ENCODE data around the gene ZIC5. TPM values are rescaled to one million over a fixed set of nuclear protein-coding genes. Genes with fewer than 3 reads are reported as not detected.

Gene ZIC5
- total RNA-seq, 1 donor from 2014 or later, result 15.1 TPM

DNA sequence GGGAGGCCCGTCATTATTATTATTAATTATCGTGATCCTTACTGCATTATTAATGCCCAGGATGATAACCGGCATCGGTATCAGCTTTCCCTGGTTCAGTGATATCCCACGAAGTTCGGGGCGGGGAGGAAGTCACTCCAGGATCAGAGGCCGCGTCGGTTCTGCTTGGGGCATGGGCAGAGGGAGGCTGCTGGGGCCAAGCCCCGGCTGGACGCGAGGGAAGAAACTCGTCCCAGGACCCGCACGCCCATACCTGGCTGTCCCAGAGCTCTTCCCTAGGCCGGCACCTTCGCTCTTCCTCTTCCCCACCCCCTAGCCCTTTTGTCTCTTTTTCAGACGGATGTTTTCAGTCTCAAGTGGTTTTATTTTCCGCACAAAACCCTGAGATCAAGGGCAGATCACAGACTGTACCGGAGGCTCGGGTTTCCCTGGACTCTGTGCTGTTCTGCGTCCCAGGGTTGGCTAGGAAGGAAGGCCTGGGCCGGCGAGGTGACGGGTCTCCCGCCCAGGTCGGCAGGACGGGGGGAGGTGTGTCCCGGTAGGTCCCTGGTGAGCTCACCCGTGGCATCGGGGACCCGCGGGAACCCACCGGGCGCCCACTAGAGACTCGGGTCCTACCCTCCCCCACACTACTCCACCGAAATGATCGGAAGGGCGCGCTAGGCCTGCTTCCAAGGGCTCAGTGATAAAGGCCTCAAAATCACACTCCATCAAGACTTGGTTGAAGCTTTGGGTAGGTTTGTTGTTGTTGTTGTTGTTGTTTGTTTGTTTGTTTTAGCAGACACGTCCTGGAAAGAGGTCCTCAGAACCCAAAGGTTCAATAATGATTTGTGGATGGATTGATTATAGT is 17.9 kb upstream of the ZIC5 start:
- peaks cover 12% of the 10 kb centered on the region for H3K36me3 Mint-ChIP-seq
- no peaks in the 10 kb centered on the region for H3K9me3 Mint-ChIP-seq
- H3K4me1 Mint-ChIP-seq (ENCODE audit: unreplicated experiment), result peaks cover 15% of the 10 kb centered on the region
- H3K27me3 Mint-ChIP-seq, result peaks cover 94% of the 10 kb centered on the region
- DNase-seq (ENCODE audit: extremely low spot score, unreplicated experiment), result no peak
- peak overlapping the region; percentile 83 for H3K4me3 Mint-ChIP-seq
- H3K27ac Mint-ChIP-seq, result peak overlapping the region; percentile 66
- TF ChIP-seq, protein P1, sequence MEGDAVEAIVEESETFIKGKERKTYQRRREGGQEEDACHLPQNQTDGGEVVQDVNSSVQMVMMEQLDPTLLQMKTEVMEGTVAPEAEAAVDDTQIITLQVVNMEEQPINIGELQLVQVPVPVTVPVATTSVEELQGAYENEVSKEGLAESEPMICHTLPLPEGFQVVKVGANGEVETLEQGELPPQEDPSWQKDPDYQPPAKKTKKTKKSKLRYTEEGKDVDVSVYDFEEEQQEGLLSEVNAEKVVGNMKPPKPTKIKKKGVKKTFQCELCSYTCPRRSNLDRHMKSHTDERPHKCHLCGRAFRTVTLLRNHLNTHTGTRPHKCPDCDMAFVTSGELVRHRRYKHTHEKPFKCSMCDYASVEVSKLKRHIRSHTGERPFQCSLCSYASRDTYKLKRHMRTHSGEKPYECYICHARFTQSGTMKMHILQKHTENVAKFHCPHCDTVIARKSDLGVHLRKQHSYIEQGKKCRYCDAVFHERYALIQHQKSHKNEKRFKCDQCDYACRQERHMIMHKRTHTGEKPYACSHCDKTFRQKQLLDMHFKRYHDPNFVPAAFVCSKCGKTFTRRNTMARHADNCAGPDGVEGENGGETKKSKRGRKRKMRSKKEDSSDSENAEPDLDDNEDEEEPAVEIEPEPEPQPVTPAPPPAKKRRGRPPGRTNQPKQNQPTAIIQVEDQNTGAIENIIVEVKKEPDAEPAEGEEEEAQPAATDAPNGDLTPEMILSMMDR (conservative IDR thresholded peaks at IDR 0.05), result no peak

DNA sequence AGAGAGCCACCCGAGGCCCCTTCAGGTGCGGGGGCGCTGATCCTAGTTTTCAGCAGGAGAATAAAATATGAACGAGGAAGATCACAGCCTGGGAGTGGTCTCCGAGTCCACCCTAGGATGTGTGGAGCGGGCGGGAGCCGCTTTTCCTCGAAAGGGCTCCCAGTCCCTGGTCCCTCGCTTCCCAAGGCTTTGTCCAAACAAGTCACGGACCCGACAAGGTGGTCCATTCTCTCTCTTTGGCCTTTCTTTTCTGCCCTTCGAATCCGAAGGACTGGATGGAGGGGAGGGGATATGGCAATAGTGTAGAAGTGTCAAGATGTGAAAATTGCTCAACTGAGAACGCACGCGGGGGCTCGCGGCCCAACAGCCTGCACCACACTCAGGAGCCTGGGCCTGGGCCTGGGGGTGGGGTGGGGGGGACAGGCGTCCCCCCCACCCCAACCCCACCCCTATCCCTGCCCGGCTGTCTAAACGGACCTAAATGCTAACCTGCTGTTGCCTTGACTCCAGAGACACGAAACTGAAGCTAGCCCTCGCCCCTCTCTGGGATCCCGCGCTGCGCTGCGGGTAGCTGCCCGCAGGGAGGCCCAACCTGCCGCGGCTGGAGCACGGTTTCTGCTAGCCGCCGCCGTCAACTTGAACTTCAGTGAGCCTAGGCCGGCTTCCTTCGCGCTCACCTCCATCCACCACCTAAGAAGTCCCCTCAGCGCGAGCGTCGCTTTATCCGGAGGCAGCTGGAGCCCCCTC is 17.1 kb upstream of the ZIC5 start:
- peaks cover 17% of the 10 kb centered on the region for H3K4me1 Mint-ChIP-seq (ENCODE audit: unreplicated experiment)
- peaks cover 20% of the 10 kb centered on the region for H3K36me3 Mint-ChIP-seq
- peak overlapping the region; percentile 66 for H3K27ac Mint-ChIP-seq
- no peak for DNase-seq (ENCODE audit: extremely low spot score, unreplicated experiment)
- H3K27me3 Mint-ChIP-seq, result peaks cover 94% of the 10 kb centered on the region
- no peaks in the 10 kb centered on the region for H3K9me3 Mint-ChIP-seq
- H3K4me3 Mint-ChIP-seq, result peak overlapping the region; percentile 83
- TF ChIP-seq, protein P1 (conservative IDR thresholded peaks at IDR 0.05), result peak; percentile 18

DNA sequence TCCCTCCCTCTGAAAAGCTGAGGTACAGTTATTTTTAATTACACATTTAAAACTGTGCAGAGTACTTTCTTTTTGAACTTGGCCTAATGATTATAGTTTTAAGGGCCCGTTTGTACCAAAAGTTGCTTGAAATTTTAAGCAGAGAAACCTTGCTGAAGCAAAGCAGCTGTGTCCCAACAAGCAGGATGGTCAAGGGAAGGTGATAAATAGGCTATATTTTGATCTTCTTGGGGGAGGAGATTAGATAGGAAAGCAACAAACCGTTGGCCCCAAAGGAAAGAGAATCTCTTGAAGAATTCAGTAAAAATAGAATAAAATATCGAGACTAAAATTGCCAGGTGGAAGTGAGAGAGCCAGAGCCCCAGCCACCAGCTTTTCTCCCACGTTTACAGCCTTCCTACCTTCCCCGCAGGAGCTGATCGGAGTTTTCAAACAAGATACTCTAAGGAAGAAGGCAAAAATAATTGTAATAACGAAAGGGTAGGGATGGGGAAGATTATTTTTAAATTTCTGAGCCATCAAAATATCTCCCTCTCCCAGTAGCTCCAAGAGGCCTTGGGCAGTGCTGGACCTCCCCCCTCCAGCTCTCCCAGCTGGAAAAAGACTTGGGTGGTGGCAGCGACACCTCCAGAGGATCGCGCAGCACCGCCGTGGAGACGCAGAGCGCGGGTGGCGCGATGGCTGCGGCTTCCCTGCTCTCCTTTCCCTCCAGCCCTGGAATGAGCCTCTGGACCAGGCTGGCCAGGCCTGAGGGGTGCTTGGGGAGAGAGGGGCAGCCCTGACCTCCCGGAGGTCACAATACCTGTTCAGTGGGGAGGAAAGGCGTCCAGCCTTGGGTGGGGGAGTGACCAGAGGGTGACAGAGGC is 15.8 kb upstream of the ZIC5 start:
- TF ChIP-seq, protein P1 (conservative IDR thresholded peaks at IDR 0.05), result no peak

DNA sequence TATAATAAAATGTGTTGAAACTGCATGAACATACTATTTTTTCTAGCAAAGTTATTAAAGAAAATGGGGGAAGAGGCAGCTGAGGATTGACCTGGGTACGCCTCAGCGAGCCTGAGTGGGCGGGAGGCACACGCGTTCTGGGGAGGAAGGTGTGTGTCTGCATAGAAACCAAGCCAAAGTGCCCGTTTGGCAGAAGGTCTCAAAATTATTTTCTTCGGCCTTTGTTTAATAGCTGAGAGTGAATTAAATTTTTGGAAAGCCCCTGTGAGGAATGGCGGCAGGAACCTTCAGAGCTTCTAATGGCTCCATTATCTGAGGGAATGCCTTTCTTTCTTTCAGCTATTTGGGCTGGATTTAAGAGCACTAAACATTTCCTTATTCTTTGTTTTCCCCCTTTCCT is 15.2 kb upstream of the ZIC5 start:
- Mint-ChIP-seq H3K4me3 (peak overlapping the region; percentile 81), H3K4me1 (ENCODE audit: unreplicated experiment) (peaks cover 5% of the 10 kb centered on the region), H3K36me3 (peaks cover 20% of the 10 kb centered on the region), H3K27me3 (peaks cover 88% of the 10 kb centered on the region), H3K27ac (peak overlapping the region; percentile 66), H3K9me3 (no peaks in the 10 kb centered on the region)
- DNase-seq (ENCODE audit: extremely low spot score, unreplicated experiment), result no peak
- TF ChIP-seq, protein P1 (conservative IDR thresholded peaks at IDR 0.05), result no peak

More for the DNA sequence above, 15.8 kb upstream of the ZIC5 start:
- DNase-seq (ENCODE audit: extremely low spot score, unreplicated experiment), result no peak
- Mint-ChIP-seq H3K36me3 (peaks cover 20% of the 10 kb centered on the region), H3K4me3 (peak overlapping the region; percentile 81), H3K4me1 (ENCODE audit: unreplicated experiment) (peaks cover 12% of the 10 kb centered on the region), H3K27ac (peak overlapping the region; percentile 66), H3K9me3 (no peaks in the 10 kb centered on the region), H3K27me3 (peaks cover 94% of the 10 kb centered on the region)

DNA sequence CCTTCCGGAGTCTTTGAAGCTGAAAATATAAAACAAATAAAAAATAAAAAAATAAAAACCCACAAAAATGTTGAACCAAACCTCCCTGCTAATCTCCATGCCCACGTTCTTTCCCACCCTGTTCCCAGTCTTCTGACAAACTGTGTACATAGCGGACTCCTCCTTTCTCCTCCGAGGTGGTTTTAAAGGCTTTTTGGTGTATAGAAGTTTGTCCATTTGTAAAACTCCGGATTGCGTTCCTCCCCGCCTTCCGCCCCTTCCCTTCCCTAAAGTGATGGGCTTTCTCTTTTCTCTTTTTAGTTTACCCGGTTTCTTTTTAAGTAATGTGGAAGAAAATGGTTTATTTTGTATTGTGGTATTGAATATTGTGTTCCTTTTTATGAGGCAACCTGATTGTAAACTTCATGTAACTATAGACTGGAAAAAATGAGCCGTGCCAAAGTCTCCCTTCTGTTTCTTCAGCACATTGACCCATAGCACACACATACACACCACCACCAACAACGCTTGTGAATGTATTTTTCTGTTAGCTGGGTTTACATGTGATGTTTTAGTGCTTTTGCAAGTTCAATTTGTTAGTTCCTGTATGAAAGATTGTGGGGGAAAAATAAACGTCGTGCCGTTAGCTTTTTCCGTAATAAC is 14.4 kb upstream of the ZIC5 start:
- H3K36me3 Mint-ChIP-seq, result peaks cover 20% of the 10 kb centered on the region
- peaks cover 4% of the 10 kb centered on the region for H3K4me1 Mint-ChIP-seq (ENCODE audit: unreplicated experiment)
- H3K4me3 Mint-ChIP-seq, result peak overlapping the region; percentile 81
- H3K27ac Mint-ChIP-seq, result peak overlapping the region; percentile 37
- TF ChIP-seq, protein P1 (conservative IDR thresholded peaks at IDR 0.05), result no peak
- peaks cover 81% of the 10 kb centered on the region for H3K27me3 Mint-ChIP-seq
- DNase-seq (ENCODE audit: extremely low spot score, unreplicated experiment), result no peak
- H3K9me3 Mint-ChIP-seq, result no peaks in the 10 kb centered on the region
